NAMALWA (cell line): ENCODE data around the gene ELOVL4.

Source experiments
- DNase-seq: peaks from one replicate; pipeline ENCODE4 v3.0.0-alpha.2; 2015; ENCODE audit warnings: low spot score

The ELOVL4 gene

GRCh38 chr6:79911992-79912391 is 35.4 kb downstream of the ELOVL4 start:
- no peak for DNase-seq

- no peak for DNase-seq
These were observed 37.8 kb downstream of the ELOVL4 start for GRCh38 chr6:79909517-79909916.

DNA sequence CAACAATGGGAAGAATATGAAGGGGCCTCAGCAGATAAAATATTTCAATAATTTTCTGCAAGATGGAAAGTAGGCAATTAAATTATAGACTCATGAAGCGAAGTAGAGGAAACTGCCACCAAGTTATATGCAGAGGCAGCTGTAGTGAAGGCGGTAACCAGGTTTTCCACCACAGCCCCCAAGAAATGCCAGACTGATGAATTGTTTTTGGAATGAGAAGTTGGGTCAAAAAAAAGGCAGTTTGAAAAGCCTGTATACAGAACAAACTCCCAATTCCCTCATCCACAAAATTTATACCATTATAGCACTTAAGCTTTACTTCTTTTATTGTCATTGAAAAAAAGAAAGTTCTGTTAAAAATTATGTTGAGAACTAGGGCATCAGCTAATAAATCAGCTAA is 45.3 kb downstream of the ELOVL4 start:
- no peak for DNase-seq

DNA sequence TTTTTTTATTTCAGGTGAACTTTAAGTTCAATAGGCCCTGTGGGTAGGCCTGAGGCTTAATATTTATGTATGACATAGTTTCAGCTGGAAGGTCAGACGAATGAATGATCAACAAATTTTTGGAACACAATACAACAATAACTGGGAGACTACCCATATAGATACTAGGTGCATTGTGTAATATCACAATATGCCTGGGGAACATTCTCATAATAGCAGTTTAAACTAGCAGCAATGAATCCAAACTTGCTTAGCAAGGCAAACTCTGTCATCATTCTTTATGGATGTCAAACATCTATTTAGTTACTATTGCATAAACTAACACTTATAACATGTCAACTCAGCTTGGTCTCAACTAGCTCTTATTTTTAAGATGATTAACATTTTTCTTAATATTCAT is 49.3 kb downstream of the ELOVL4 start:
- DNase-seq = no peak

DNA sequence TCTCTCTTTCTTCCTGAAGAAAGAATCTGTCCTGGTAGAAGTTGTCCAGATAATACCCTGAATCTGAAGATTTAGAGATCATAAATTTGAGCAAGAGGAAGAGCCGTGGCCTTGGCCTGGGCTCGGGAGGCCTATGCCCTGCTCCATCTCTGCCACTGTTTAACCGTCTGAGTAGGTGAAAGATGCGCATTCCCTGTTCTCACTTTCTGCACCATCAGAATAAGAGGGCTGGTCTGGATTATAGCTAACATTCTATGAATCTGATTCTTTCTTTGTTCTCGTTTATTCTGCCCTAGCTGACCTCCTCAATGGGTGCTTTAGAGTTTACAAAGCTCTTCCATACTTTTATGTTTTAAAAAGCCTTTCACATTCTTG is 51.3 kb downstream of the ELOVL4 start:
- no peak for DNase-seq

- no peak for DNase-seq
These were observed 51.8 kb downstream of the ELOVL4 start for GRCh38 chr6:79895382-79896074.

DNA sequence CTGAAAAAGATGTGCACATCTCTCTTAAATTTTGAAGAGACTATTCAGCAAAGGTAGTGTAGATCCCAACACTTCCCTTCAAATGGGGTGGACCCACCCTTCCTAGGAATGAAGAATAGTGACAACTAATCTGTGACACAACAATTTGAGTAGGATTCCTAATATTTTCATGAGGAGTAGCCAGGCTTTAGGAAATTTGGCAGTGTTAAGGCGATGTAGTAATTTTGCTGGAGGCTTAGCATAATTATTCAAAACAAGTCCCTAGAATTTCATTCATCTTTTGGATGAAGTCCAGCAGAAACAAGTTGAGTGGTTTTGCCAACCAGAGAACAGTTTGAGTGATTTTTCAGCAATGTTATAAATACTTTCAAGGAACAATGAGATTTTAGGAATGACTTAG is 52.4 kb downstream of the ELOVL4 start:
- no peak for DNase-seq

DNA sequence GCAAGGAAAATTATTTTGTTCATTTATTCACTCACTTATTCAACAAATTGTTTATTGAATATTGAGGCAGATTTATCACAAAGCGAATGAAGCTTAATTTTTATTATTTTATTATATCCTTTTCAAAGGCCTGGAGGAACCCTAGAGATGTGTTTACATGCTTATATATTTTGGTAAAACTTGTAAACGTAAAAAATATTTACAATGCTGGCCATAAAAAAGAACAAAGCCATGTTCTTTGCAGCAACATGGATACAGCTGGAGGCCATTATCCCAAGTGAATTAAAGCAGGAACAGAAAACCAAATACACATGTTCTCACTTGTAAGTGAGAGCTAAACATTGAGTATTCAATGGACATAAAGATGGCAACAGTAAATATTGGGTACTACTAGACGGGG is 58.8 kb downstream of the ELOVL4 start:
- DNase-seq = no peak

GRCh38 chr6:79878142-79878748 is 69.1 kb downstream of the ELOVL4 start:
- no peak for DNase-seq

DNA sequence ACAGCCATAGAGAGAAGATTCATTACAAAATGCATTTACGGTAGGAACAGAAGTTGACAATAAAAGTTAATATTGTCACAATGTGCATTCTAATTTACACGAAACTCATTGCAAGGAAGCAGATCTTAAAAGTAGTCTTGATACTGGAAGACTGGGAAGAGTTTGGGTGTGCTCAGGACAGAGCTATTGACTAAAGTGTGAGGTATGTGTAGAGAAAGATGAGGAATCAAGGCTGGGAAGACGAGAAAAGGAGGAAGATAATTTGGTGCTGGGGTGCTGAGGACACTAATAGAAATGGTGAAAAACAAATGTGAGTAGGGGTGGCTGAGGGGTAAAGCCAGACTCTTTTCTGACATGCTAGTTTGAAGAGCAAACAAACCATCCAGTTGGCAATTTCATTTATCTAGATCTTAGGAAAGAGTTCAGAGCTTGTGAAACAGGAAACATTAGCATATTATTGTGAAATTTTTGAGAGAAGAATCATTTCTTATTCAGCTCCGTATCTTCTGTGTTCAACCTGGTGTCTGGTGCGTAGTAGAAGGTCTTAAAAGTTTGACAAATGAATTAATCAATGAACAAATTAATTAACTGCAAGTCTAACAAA is 72.7 kb downstream of the ELOVL4 start:
- no peak for DNase-seq

GRCh38 chr6:79872986-79873385 is 74.4 kb downstream of the ELOVL4 start:
- DNase-seq = no peak

DNA sequence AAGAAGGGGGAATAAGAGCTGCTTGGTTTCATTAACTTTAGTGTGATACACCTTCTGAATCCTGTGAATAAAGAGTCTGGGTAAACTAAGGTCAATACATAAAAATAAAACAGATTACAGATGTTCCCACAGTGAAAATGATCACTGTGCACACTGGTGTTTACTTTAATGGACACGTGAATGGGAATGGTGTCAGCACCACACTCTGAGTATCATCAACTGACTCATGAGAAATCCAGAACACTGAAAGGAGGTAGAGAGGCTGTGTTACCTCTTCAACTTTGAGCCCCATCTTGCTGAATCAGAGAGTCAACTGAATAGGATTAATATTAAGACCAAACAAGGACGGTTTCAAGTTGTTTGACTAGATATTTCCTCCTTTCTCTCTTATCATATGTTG is 75.0 kb downstream of the ELOVL4 start:
- DNase-seq = no peak

- peak; percentile 88 for DNase-seq
These were observed 77.7 kb downstream of the ELOVL4 start for GRCh38 chr6:79869600-79870084.

DNA sequence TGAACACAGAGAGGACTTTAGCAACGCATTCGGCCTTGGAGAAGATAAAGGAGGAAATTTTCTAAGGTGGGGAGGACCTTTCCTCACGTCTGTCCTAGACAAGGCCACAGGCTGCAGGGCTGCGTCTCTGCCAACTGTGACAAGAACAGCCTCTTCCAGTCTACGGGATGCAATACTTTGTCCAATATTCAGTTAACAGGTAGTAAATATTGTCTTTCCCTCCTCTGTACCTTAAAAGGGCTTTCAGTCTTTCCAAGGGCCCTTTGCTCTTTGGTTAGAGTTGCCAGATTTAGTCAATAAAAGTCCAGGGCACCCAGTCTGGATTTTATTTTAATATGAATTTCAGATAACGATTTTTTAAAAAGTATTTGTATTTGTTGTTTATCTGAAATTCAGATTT is 78.2 kb downstream of the ELOVL4 start:
- DNase-seq = peak; percentile 2

DNA sequence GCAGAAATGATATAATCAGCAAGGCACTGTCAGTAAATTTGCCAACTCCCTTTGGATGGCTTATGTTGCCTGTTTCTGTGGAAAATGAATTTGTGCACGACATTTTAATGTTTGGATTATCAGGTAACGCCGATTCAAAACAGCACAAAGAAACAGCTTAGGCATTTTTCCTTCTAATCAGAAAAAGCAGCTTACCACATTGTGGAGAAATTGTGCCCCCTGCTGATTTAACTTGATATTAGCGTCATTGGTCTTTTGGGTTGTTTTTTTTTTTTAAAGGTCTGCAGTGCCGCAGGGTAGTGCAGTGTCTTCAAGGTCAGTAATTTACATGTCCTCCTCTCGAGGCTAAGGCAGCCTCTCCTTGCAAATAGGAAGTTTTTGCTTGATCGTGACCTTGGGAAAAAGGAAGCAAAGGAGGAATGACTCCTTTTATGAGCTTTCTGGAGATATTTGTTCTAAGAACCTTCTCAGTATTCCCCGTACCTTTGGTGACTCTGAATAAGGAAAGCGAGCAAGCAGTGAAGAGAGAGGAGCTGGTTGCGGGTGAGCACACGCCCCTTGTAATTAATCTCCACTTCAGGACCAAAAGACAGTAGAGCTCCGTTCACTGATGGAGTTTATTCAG is 79.1 kb downstream of the ELOVL4 start:
- DNase-seq = peak; percentile 90
